Left ventricle myocardium superior (tissue), 1 donor: Measurements from ENCODE around the gene PRR23E. TPM values are rescaled to one million over a fixed set of nuclear protein-coding genes. Genes with fewer than 3 reads are reported as not detected.
A peak's percentile ranks its signal among the peaks of the same experiment; 100 is the strongest.

Experiments used
- ATAC-seq: fragments of 200-7000 bp; cut with Tn5 transposase; one replicate; pipeline ENCODE4 v1.9.1; 2020; ENCODE audit warnings: mild to moderate bottlenecking, moderate library complexity
- DNase-seq: peaks from one replicate; pipeline ENCODE4 v3.0.0-alpha.2; 2020
- intact Hi-C: fragments of 100-400 bp; cut with micrococcal nuclease; formaldehyde crosslinking; loops from one replicate; pipeline ENCODE4 v1.11.0; 2022
- total RNA-seq: library from RNA; stranded (reverse); fragmentation: NEBNext Ultra II Directional; extraction: Animal tissue kit (Norgen Biotek cat#: 25700); gene quantifications from one replicate; pipeline ENCODE4 v1.2.1, GENCODE V29; 2021
- donor health status: DM: no; HTN: yes; CAD: no; lungs with severe emphysema.

The PRR23E gene
- total RNA-seq, 1 donor from 2014 or later: not detected

- no peak for DNase-seq
- ATAC-seq: no peak
- intact Hi-C loops: no loop called here
These were observed 29.8 kb upstream of the PRR23E start for GRCh38 chr3:127162947-127163645.

GRCh38 chr3:127164615-127165014 is 28.3 kb upstream of the PRR23E start:
- no peak for DNase-seq
- ATAC-seq: no peak
- intact Hi-C loops: no loop called here

- ATAC-seq: no peak
These were observed 27.9 kb upstream of the PRR23E start for GRCh38 chr3:127165036-127165435.

GRCh38 chr3:127165694-127166485 is 27.0 kb upstream of the PRR23E start:
- ATAC-seq: no peak
- no peak for DNase-seq
- intact Hi-C loops: no loop called here

More at GRCh38 chr3:127165036-127165435, 27.9 kb upstream of the PRR23E start:
- no peak for DNase-seq
- intact Hi-C loops: no loop called here

GRCh38 chr3:127166501-127167065 is 26.3 kb upstream of the PRR23E start:
- DNase-seq (no peak), ATAC-seq (no peak)
- intact Hi-C loops: no loop called here

GRCh38 chr3:127167315-127168043 is 25.5 kb upstream of the PRR23E start:
- ATAC-seq (no peak), DNase-seq (no peak)
- intact Hi-C loops: no loop called here

GRCh38 chr3:127168271-127168670 is 24.7 kb upstream of the PRR23E start:
- peak; percentile 73 for DNase-seq
- peak; percentile 99 for ATAC-seq
- intact Hi-C loops: no loop called here

- DNase-seq (no peak), ATAC-seq (no peak)
- intact Hi-C loops: loop anchor here (10.0 kb wide), 1 partner anchor 496 kb away; no protein-coding TSS in a partner anchor
These were observed 22.1 kb upstream of the PRR23E start for GRCh38 chr3:127170814-127171213.

- DNase-seq (no peak), ATAC-seq (no peak)
- intact Hi-C loops: loop anchor here (10.0 kb wide), 1 partner anchor 497 kb away; no protein-coding TSS in a partner anchor
These were observed 21.6 kb upstream of the PRR23E start for GRCh38 chr3:127171320-127171719.

- no peak for ATAC-seq
- intact Hi-C loops: loop anchor here (10.0 kb wide), 1 partner anchor 497 kb away; no protein-coding TSS in a partner anchor
- no peak for DNase-seq
These were observed 21.2 kb upstream of the PRR23E start for GRCh38 chr3:127171721-127172120.

- DNase-seq: no peak
- intact Hi-C loops: loop anchor here (10.0 kb wide), 1 partner anchor 497 kb away; no protein-coding TSS in a partner anchor
- no peak for ATAC-seq
These were observed 20.7 kb upstream of the PRR23E start for GRCh38 chr3:127172211-127172610.

GRCh38 chr3:127172781-127173515 is 20.0 kb upstream of the PRR23E start:
- intact Hi-C loops: loop anchor here (10.0 kb wide), 1 partner anchor 498 kb away; no protein-coding TSS in a partner anchor
- ATAC-seq: no peak
- DNase-seq: no peak

GRCh38 chr3:127173516-127174166 is 19.3 kb upstream of the PRR23E start:
- ATAC-seq: no peak
- DNase-seq: no peak
- intact Hi-C loops: loop anchor here (10.0 kb wide), 1 partner anchor 499 kb away; no protein-coding TSS in a partner anchor

GRCh38 chr3:127174284-127174683 is 18.6 kb upstream of the PRR23E start:
- intact Hi-C loops: loop anchor here (10.0 kb wide), 1 partner anchor 499 kb away; no protein-coding TSS in a partner anchor
- ATAC-seq (no peak), DNase-seq (no peak)

GRCh38 chr3:127174715-127175140 is 18.2 kb upstream of the PRR23E start:
- intact Hi-C loops: loop anchor here (10.0 kb wide), 1 partner anchor 500 kb away; no protein-coding TSS in a partner anchor
- DNase-seq (no peak), ATAC-seq (no peak)

- ATAC-seq (no peak), DNase-seq (no peak)
- intact Hi-C loops: loop anchor here (10.0 kb wide), 1 partner anchor 500 kb away; no protein-coding TSS in a partner anchor
These were observed 17.7 kb upstream of the PRR23E start for GRCh38 chr3:127175272-127175671.

GRCh38 chr3:127177226-127177625 is 15.7 kb upstream of the PRR23E start:
- intact Hi-C loops: loop anchor here (10.0 kb wide), 1 partner anchor 502 kb away; no protein-coding TSS in a partner anchor
- no peak for DNase-seq
- peak; percentile 83 for ATAC-seq

- intact Hi-C loops: no loop called here
- ATAC-seq (no peak), DNase-seq (no peak)
These were observed 12.1 kb upstream of the PRR23E start for GRCh38 chr3:127180859-127181258.
